Measurements from ENCODE around the gene ARID1A.

DNA sequence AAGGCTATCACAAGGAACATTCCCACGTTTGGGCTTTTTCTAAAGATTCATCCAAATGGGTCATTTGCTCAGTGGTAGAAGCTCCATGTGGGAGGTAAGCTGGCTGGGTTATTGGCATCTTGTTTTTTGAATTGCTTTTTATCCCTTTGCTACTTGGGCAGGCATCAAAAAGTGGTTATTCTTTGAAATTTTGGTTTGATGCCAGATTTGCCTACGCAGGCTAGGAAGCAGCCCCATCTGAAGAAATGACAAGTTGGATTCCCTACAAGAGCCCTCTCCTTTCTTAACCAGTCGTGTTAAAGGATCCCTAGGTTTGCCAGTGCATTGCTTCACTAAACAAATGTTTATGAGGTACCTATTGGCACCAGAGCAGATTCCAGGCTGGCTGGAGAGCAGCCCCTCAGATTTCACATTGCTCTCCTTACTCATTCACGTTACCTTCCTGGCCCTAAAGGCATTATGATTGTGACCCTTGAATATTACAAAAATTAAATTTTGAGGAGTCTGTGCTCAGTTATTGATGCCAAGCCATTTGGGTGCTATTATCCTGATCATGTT is 38.8 kb downstream of the ARID1A start:
- TF ChIP-seq POLR2A (IDR thresholded peaks at IDR 0.05), result no peak
- TF ChIP-seq, protein P1, sequence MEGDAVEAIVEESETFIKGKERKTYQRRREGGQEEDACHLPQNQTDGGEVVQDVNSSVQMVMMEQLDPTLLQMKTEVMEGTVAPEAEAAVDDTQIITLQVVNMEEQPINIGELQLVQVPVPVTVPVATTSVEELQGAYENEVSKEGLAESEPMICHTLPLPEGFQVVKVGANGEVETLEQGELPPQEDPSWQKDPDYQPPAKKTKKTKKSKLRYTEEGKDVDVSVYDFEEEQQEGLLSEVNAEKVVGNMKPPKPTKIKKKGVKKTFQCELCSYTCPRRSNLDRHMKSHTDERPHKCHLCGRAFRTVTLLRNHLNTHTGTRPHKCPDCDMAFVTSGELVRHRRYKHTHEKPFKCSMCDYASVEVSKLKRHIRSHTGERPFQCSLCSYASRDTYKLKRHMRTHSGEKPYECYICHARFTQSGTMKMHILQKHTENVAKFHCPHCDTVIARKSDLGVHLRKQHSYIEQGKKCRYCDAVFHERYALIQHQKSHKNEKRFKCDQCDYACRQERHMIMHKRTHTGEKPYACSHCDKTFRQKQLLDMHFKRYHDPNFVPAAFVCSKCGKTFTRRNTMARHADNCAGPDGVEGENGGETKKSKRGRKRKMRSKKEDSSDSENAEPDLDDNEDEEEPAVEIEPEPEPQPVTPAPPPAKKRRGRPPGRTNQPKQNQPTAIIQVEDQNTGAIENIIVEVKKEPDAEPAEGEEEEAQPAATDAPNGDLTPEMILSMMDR (IDR thresholded peaks at IDR 0.05), result no peak

Measured in uterus (tissue), 2 donors.